Calu3 (cell line): ENCODE results near the gene OR7C2. TPM values are rescaled to one million over a fixed set of nuclear protein-coding genes. Genes with fewer than 3 reads are reported as not detected.

Experiments
- BruUV-seq: library from RNA; stranded (reverse); fragments of 400-500 nt; replicated peaks from 2 replicates; lab custom pipeline; 2021; lab: Mats Ljungman, UMichigan
- CTCF ChIA-PET: fragments of 300-600 bp; sonication (Branson Sonifier 250); formaldehyde crosslinking; loops from one replicate; lab custom pipeline; 2022; ENCODE audit warnings: antibody characterized with exemption; lab: Charles Lee
- DNase-seq: peaks from one replicate; pipeline ENCODE4 v3.0.0; 2022
- H3K27ac Mint-ChIP-seq: one replicate; pipeline ENCODE4 v1.8.0; 2022; ENCODE audit warnings: mixed read lengths; ENCODE audit not compliant: unreplicated experiment
- H3K27me3 Mint-ChIP-seq: one replicate; pipeline ENCODE4 v1.8.0; 2022; ENCODE audit warnings: mixed read lengths; ENCODE audit not compliant: unreplicated experiment
- H3K36me3 Mint-ChIP-seq: one replicate; pipeline ENCODE4 v1.8.0; 2022; ENCODE audit warnings: mild to moderate bottlenecking, moderate library complexity, mixed read lengths; ENCODE audit not compliant: insufficient read depth, unreplicated experiment
- H3K4me1 Mint-ChIP-seq: one replicate; pipeline ENCODE4 v1.8.0; 2022; ENCODE audit warnings: mild to moderate bottlenecking, low read depth, mixed read lengths; ENCODE audit not compliant: unreplicated experiment
- H3K4me3 Mint-ChIP-seq: one replicate; pipeline ENCODE4 v1.8.0; 2022; ENCODE audit warnings: mild to moderate bottlenecking, low read depth, moderate library complexity, mixed read lengths; ENCODE audit not compliant: unreplicated experiment
- H3K9me3 Mint-ChIP-seq: one replicate; pipeline ENCODE4 v1.8.0; 2022; ENCODE audit warnings: low read depth, mixed read lengths; ENCODE audit not compliant: unreplicated experiment
- CTCF ChIP-seq: fragments of 200-600 bp; IDR thresholded peaks from one replicate; pipeline ENCODE4 v1.8.0; 2022; ENCODE audit warnings: antibody characterized with exemption; ENCODE audit not compliant: unreplicated experiment
- intact Hi-C: fragments of 100-400 bp; cut with micrococcal nuclease; formaldehyde crosslinking; loops from one replicate; pipeline ENCODE4 v1.10.0; 2022; ENCODE audit not compliant: unreplicated experiment
- total RNA-seq: library from RNA; stranded (reverse); gene quantifications from 2 replicates; pipeline ENCODE4 v1.2.3, GENCODE V29; 2022

OR7C2 gene
- total RNA-seq, 1 experiment from 2014 or later = not detected

GRCh38 chr19:14916848-14917247 lies 24.4 kb upstream of the OR7C2 start:
- H3K4me3 Mint-ChIP-seq = no peak overlapping the region
- no peaks in the 10 kb centered on the region for H3K4me1 Mint-ChIP-seq
- H3K27ac Mint-ChIP-seq = no peak overlapping the region
- TF ChIP-seq CTCF = no peak
- intact Hi-C loops = no loop called here
- CTCF ChIA-PET = no interaction called here
- H3K9me3 Mint-ChIP-seq = peaks cover 2% of the 10 kb centered on the region
- no TSS peak for BruUV-seq
- DNase-seq = no peak
- no peaks in the 10 kb centered on the region for H3K36me3 Mint-ChIP-seq
- peaks cover 88% of the 10 kb centered on the region for H3K27me3 Mint-ChIP-seq

GRCh38 chr19:14933506-14933905 lies 7.8 kb upstream of the OR7C2 start:
- Mint-ChIP-seq H3K27ac (no peak overlapping the region), H3K36me3 (no peaks in the 10 kb centered on the region), H3K4me3 (no peak overlapping the region), H3K9me3 (no peaks in the 10 kb centered on the region), H3K27me3 (peaks cover 37% of the 10 kb centered on the region), H3K4me1 (no peaks in the 10 kb centered on the region)
- intact Hi-C loops = no loop called here
- CTCF ChIA-PET = no interaction called here
- DNase-seq = no peak
- TF ChIP-seq CTCF = no peak
- no TSS peak for BruUV-seq

- no peak for DNase-seq
- no TSS peak for BruUV-seq
- H3K9me3 Mint-ChIP-seq = peaks cover 3% of the 10 kb centered on the region
- H3K4me3 Mint-ChIP-seq = no peak overlapping the region
- H3K27ac Mint-ChIP-seq = no peak overlapping the region
- peaks cover 26% of the 10 kb centered on the region for H3K27me3 Mint-ChIP-seq
- intact Hi-C loops = no loop called here
- H3K4me1 Mint-ChIP-seq = no peaks in the 10 kb centered on the region
- TF ChIP-seq CTCF = no peak
- CTCF ChIA-PET = no interaction called here
- H3K36me3 Mint-ChIP-seq = no peaks in the 10 kb centered on the region
Observed at GRCh38 chr19:14940266-14940665, 1.0 kb upstream of the OR7C2 start.

GRCh38 chr19:14943601-14944000 lies 2.3 kb downstream of the OR7C2 start:
- Mint-ChIP-seq H3K27me3 (peaks cover 27% of the 10 kb centered on the region), H3K27ac (no peak overlapping the region), H3K4me1 (no peaks in the 10 kb centered on the region), H3K9me3 (peaks cover 3% of the 10 kb centered on the region), H3K4me3 (no peak overlapping the region), H3K36me3 (no peaks in the 10 kb centered on the region)
- TF ChIP-seq CTCF = no peak
- intact Hi-C loops = no loop called here
- no peak for DNase-seq
- BruUV-seq = no TSS peak
- CTCF ChIA-PET = interaction anchor here (0.6 kb wide), 1 partner anchor 436 kb away, joined by 4 read pairs; no protein-coding TSS in a partner anchor
